ENCODE results near the gene VPS52. TPM values are rescaled to one million over a fixed set of nuclear protein-coding genes. Genes with fewer than 3 reads are reported as not detected.
A peak's percentile ranks its signal among the peaks of the same experiment; 100 is the strongest.

The VPS52 gene
- polyA plus RNA-seq, 1 donor from 2014 or later = 29.1 TPM

DNA sequence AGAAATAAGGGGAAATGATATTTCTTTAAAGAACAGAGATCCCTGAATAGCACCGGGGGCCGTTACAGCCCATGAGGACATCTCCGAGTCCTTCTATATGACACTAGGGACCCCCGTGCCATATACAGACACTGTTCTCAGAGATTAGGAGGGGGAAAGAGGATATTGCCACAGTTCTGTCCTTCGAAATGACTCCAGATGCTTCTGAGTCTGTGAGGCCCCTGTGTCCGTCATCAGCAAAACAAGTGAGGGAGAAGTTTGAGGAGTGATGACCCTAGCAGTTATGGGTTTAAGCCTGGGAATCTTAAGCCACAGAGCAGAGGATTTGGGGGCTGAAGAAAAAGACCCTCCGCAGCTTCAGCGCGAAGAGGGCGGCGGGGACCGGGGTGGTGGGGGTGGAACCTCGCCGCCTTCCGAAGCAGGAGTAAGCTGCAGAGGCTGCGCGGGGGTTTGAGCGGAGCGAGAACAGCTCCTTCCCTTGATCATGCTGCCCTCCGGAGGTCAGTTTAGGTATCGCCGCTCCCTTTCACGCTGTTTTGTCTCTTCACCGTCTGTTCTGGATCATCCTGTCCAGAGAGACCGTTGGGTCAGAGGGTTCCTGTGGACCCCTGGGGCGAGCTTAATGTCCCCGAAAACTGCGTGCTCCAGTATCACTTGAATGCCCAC is 23.6 kb downstream of the VPS52 start:
- Histone ChIP-seq H3K9me3 (ENCODE audit: low read length) (no peaks in the 10 kb centered on the region), H3K9me2 (ENCODE audit: insufficient read depth, low read length) (no peaks in the 10 kb centered on the region), H3K4me2 (ENCODE audit: low read length) (peak overlapping the region; percentile 98), H3K4me3 (ENCODE audit: low read length) (peak overlapping the region; percentile 72), H3K27ac (ENCODE audit: low read length) (peak overlapping the region; percentile 72), H4K20me1 (ENCODE audit: insufficient read depth) (no peaks in the 10 kb centered on the region), H3K36me3 (ENCODE audit: insufficient read depth, low read length) (no peaks in the 10 kb centered on the region), H3K27me3 (ENCODE audit: insufficient read depth, low read depth, low read length) (no peaks in the 10 kb centered on the region), H2AFZ (ENCODE audit: low read depth, low read length) (peak overlapping the region; percentile 91), H3K79me2 (replicated peaks; ENCODE audit: insufficient read depth, low read length) (no peaks in the 10 kb centered on the region), H3F3A (ENCODE audit: insufficient read depth, low read length, poor library complexity, severe bottlenecking) (peaks cover 5% of the 10 kb centered on the region), H3K9ac (ENCODE audit: low read length) (peak overlapping the region; percentile 73)
- TF ChIP-seq EP300 (conservative IDR thresholded peaks at IDR 0.05; ENCODE audit: poor library complexity, severe bottlenecking) (no peak), RAD21 (conservative IDR thresholded peaks at IDR 0.05) (peak; percentile 96), SMC3 (conservative IDR thresholded peaks at IDR 0.05; ENCODE audit: poor library complexity) (peak; percentile 87)
- TF ChIP-seq, protein P1, sequence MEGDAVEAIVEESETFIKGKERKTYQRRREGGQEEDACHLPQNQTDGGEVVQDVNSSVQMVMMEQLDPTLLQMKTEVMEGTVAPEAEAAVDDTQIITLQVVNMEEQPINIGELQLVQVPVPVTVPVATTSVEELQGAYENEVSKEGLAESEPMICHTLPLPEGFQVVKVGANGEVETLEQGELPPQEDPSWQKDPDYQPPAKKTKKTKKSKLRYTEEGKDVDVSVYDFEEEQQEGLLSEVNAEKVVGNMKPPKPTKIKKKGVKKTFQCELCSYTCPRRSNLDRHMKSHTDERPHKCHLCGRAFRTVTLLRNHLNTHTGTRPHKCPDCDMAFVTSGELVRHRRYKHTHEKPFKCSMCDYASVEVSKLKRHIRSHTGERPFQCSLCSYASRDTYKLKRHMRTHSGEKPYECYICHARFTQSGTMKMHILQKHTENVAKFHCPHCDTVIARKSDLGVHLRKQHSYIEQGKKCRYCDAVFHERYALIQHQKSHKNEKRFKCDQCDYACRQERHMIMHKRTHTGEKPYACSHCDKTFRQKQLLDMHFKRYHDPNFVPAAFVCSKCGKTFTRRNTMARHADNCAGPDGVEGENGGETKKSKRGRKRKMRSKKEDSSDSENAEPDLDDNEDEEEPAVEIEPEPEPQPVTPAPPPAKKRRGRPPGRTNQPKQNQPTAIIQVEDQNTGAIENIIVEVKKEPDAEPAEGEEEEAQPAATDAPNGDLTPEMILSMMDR (IDR thresholded peaks at IDR 0.05; ENCODE audit: poor library complexity, severe bottlenecking) = peak; percentile 93

DNA sequence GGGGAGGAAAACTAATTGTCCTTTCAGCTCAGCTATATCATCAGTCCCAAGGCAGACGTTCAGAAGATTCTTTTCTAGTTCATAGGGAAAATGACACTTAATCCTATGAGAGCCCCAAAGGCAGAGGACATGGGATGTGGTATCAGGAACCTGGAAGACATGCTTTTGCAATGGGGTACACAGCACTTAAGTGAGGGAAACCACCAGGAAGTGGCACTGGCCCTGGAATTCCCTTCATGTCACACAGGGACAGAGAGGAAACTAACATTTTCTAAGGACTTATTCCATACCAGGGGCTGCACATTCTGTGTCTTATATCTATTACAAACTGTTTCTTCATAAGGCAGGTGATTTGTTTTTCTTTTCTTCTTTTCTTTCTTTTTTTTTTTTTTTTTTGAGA is 28.2 kb downstream of the VPS52 start:
- no peak overlapping the region for H3K27ac ChIP-seq (ENCODE audit: low read length)
- H3K79me2 ChIP-seq (replicated peaks; ENCODE audit: insufficient read depth, low read length) = no peaks in the 10 kb centered on the region
- H2AFZ ChIP-seq (ENCODE audit: low read depth, low read length) = no peak overlapping the region
- no peak overlapping the region for H3K4me3 ChIP-seq (ENCODE audit: low read length)
- no peaks in the 10 kb centered on the region for H4K20me1 ChIP-seq (ENCODE audit: insufficient read depth)
- no peaks in the 10 kb centered on the region for H3K36me3 ChIP-seq (ENCODE audit: insufficient read depth, low read length)
- no peaks in the 10 kb centered on the region for H3K9me2 ChIP-seq (ENCODE audit: insufficient read depth, low read length)
- no peak overlapping the region for H3K4me2 ChIP-seq (ENCODE audit: low read length)
- no peak overlapping the region for H3K9ac ChIP-seq (ENCODE audit: low read length)
- TF ChIP-seq, protein P2, sequence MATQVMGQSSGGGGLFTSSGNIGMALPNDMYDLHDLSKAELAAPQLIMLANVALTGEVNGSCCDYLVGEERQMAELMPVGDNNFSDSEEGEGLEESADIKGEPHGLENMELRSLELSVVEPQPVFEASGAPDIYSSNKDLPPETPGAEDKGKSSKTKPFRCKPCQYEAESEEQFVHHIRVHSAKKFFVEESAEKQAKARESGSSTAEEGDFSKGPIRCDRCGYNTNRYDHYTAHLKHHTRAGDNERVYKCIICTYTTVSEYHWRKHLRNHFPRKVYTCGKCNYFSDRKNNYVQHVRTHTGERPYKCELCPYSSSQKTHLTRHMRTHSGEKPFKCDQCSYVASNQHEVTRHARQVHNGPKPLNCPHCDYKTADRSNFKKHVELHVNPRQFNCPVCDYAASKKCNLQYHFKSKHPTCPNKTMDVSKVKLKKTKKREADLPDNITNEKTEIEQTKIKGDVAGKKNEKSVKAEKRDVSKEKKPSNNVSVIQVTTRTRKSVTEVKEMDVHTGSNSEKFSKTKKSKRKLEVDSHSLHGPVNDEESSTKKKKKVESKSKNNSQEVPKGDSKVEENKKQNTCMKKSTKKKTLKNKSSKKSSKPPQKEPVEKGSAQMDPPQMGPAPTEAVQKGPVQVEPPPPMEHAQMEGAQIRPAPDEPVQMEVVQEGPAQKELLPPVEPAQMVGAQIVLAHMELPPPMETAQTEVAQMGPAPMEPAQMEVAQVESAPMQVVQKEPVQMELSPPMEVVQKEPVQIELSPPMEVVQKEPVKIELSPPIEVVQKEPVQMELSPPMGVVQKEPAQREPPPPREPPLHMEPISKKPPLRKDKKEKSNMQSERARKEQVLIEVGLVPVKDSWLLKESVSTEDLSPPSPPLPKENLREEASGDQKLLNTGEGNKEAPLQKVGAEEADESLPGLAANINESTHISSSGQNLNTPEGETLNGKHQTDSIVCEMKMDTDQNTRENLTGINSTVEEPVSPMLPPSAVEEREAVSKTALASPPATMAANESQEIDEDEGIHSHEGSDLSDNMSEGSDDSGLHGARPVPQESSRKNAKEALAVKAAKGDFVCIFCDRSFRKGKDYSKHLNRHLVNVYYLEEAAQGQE (IDR thresholded peaks at IDR 0.05; ENCODE audit: borderline replicate concordance) = no peak
- TF ChIP-seq TAF1 (IDR thresholded peaks at IDR 0.05; ENCODE audit: low read depth) (no peak), EP300 (conservative IDR thresholded peaks at IDR 0.05; ENCODE audit: poor library complexity, severe bottlenecking) (no peak), EZH2 (IDR thresholded peaks at IDR 0.05; ENCODE audit: borderline replicate concordance, insufficient read depth, low read length, poor library complexity, severe bottlenecking) (no peak), MXI1 (conservative IDR thresholded peaks at IDR 0.05; ENCODE audit: poor library complexity, severe bottlenecking) (no peak), RAD21 (conservative IDR thresholded peaks at IDR 0.05) (no peak), POLR2AphosphoS5 (IDR thresholded peaks at IDR 0.05) (no peak), SMC3 (conservative IDR thresholded peaks at IDR 0.05; ENCODE audit: poor library complexity) (no peak)
- TF ChIP-seq, protein P1 (IDR thresholded peaks at IDR 0.05; ENCODE audit: poor library complexity, severe bottlenecking) = no peak
- no peaks in the 10 kb centered on the region for H3F3A ChIP-seq (ENCODE audit: insufficient read depth, low read length, poor library complexity, severe bottlenecking)
- no peaks in the 10 kb centered on the region for H3K9me3 ChIP-seq (ENCODE audit: low read length)
- H3K27me3 ChIP-seq (ENCODE audit: insufficient read depth, low read depth, low read length) = no peaks in the 10 kb centered on the region

Measured in neural cell (in vitro differentiated cells).